ENCODE measurements around the gene MTF1. TPM values are rescaled to one million over a fixed set of nuclear protein-coding genes. Genes with fewer than 3 reads are reported as not detected.

Gene MTF1
- polyA plus RNA-seq, 1 donor from 2014 or later, result 3.7 TPM

GRCh38 chr1:37802439-37802838 is 57.0 kb downstream of the MTF1 start:
- no peaks in the 10 kb centered on the region for H3K9me3 ChIP-seq (ENCODE audit: low read length)
- no peak overlapping the region for H2AFZ ChIP-seq (ENCODE audit: low read depth, low read length)
- no peak overlapping the region for H3K4me2 ChIP-seq (ENCODE audit: low read length)
- no peaks in the 10 kb centered on the region for H3F3A ChIP-seq (ENCODE audit: insufficient read depth, low read length, poor library complexity, severe bottlenecking)
- no peak overlapping the region for H3K4me3 ChIP-seq (ENCODE audit: low read length)
- no peaks in the 10 kb centered on the region for H3K9me2 ChIP-seq (ENCODE audit: insufficient read depth, low read length)
- peaks cover 9% of the 10 kb centered on the region for H3K36me3 ChIP-seq (ENCODE audit: insufficient read depth, low read length)
- no peaks in the 10 kb centered on the region for H4K20me1 ChIP-seq (ENCODE audit: insufficient read depth)
- TF ChIP-seq EP300 (conservative IDR thresholded peaks at IDR 0.05; ENCODE audit: poor library complexity, severe bottlenecking), result no peak
- TF ChIP-seq RAD21 (conservative IDR thresholded peaks at IDR 0.05), result no peak
- TF ChIP-seq EZH2 (IDR thresholded peaks at IDR 0.05; ENCODE audit: borderline replicate concordance, insufficient read depth, low read length, poor library complexity, severe bottlenecking), result no peak
- no peak for TF ChIP-seq POLR2AphosphoS5 (IDR thresholded peaks at IDR 0.05)
- no peak overlapping the region for H3K27ac ChIP-seq (ENCODE audit: low read length)
- H3K79me2 ChIP-seq (replicated peaks; ENCODE audit: insufficient read depth, low read length), result peaks cover 9% of the 10 kb centered on the region
- H3K27me3 ChIP-seq (ENCODE audit: insufficient read depth, low read depth, low read length), result no peaks in the 10 kb centered on the region
- no peak overlapping the region for H3K9ac ChIP-seq (ENCODE audit: low read length)

- Histone ChIP-seq H3K4me2 (ENCODE audit: low read length) (no peak overlapping the region), H3K9ac (ENCODE audit: low read length) (no peak overlapping the region), H3K4me3 (ENCODE audit: low read length) (no peak overlapping the region), H3K27me3 (ENCODE audit: insufficient read depth, low read depth, low read length) (no peaks in the 10 kb centered on the region), H2AFZ (ENCODE audit: low read depth, low read length) (no peak overlapping the region), H3K27ac (ENCODE audit: low read length) (no peak overlapping the region), H4K20me1 (ENCODE audit: insufficient read depth) (no peaks in the 10 kb centered on the region), H3F3A (ENCODE audit: insufficient read depth, low read length, poor library complexity, severe bottlenecking) (no peaks in the 10 kb centered on the region), H3K36me3 (ENCODE audit: insufficient read depth, low read length) (no peaks in the 10 kb centered on the region), H3K79me2 (replicated peaks; ENCODE audit: insufficient read depth, low read length) (no peaks in the 10 kb centered on the region), H3K9me2 (ENCODE audit: insufficient read depth, low read length) (no peaks in the 10 kb centered on the region), H3K9me3 (ENCODE audit: low read length) (no peaks in the 10 kb centered on the region)
- no peak for TF ChIP-seq POLR2AphosphoS5 (IDR thresholded peaks at IDR 0.05)
- no peak for TF ChIP-seq CTCF (IDR thresholded peaks at IDR 0.05; ENCODE audit: poor library complexity, severe bottlenecking)
- no peak for TF ChIP-seq RAD21 (conservative IDR thresholded peaks at IDR 0.05)
- TF ChIP-seq EZH2 (IDR thresholded peaks at IDR 0.05; ENCODE audit: borderline replicate concordance, insufficient read depth, low read length, poor library complexity, severe bottlenecking), result no peak
- TF ChIP-seq TAF1 (IDR thresholded peaks at IDR 0.05; ENCODE audit: low read depth), result no peak
- TF ChIP-seq REST (IDR thresholded peaks at IDR 0.05; ENCODE audit: borderline replicate concordance), result no peak
- TF ChIP-seq MXI1 (conservative IDR thresholded peaks at IDR 0.05; ENCODE audit: poor library complexity, severe bottlenecking), result no peak
- no peak for TF ChIP-seq EP300 (conservative IDR thresholded peaks at IDR 0.05; ENCODE audit: poor library complexity, severe bottlenecking)
- no peak for TF ChIP-seq SMC3 (conservative IDR thresholded peaks at IDR 0.05; ENCODE audit: poor library complexity)
Measured at GRCh38 chr1:37797750-37798345, 61.5 kb downstream of the MTF1 start.

All from neural cell (in vitro differentiated cells).